ENCODE results near the gene KLF8.

- TF ChIP-seq CTCF (conservative IDR thresholded peaks at IDR 0.05 in 1 of 2, IDR thresholded peaks at IDR 0.05 in 1 of 2; ENCODE audit: extremely low read depth in 1 of 2, insufficient read depth in 1 of 2, low read depth in 1 of 2, low read length in 2 of 2) (peak; percentile 25 to 37), EZH2 (IDR thresholded peaks at IDR 0.05; ENCODE audit: borderline replicate concordance, low read length) (no peak)
These were observed 1.5 kb downstream of the KLF8 start for GRCh38 chrX:56233682-56234081.

Measured in mammary epithelial cell (primary cell).